ENCODE results near the gene LINGO3. TPM values are rescaled to one million over a fixed set of nuclear protein-coding genes. Genes with fewer than 3 reads are reported as not detected.

LINGO3 gene
- total RNA-seq, 2 experiments from 2014 or later, result 0.33 to 0.39 TPM

- Mint-ChIP-seq H3K27ac (no peak overlapping the region), H3K9me3 (peaks cover 6% of the 10 kb centered on the region), H3K36me3 (ENCODE audit: low read depth) (peaks cover 4% of the 10 kb centered on the region), H3K4me3 (no peak overlapping the region), H3K27me3 (peaks cover 14% of the 10 kb centered on the region), H3K4me1 (ENCODE audit: low read depth) (peaks cover 3% of the 10 kb centered on the region)
- intact Hi-C loops (cut with DNase I, micrococcal nuclease), result loop anchor here in 1 of 2 experiments (5.0 kb wide), 1 partner anchor 42 kb away; no protein-coding TSS in a partner anchor
- ChIA-PET CTCF (no interaction called here), POLR2A (no interaction called here)
- DNase-seq, result no peak
- Histone ChIP-seq H3K4me1 (ENCODE audit: insufficient read depth, low read length) (peaks cover 8% of the 10 kb centered on the region), H3K27ac (ENCODE audit: low read depth in 1 of 2, low read length in 2 of 2) (no peak overlapping the region), H3K27me3 (ENCODE audit: control insufficient read depth in 1 of 2, insufficient read depth in 2 of 2, low read length in 2 of 2) (no peaks in the 10 kb centered on the region), H3K4me3 (ENCODE audit: low read length) (no peak overlapping the region), H3K9me3 (ENCODE audit: control insufficient read depth in 1 of 2, insufficient read depth in 1 of 2, low read length in 2 of 2) (peaks cover 12 to 14% of the 10 kb centered on the region in 2 experiments), H3K36me3 (ENCODE audit: insufficient read depth, low read length) (peaks cover 30% of the 10 kb centered on the region)
- no peak for ATAC-seq (ENCODE audit: poor library complexity)
- no peak for TF ChIP-seq CTCF (IDR thresholded peaks at IDR 0.05)
Observed at GRCh38 chr19:2319551-2319950, 11.6 kb upstream of the LINGO3 start.

GRCh38 chr19:2318923-2319322 lies 11.0 kb upstream of the LINGO3 start:
- H3K27me3 Mint-ChIP-seq, result peaks cover 15% of the 10 kb centered on the region
- intact Hi-C loops (cut with DNase I, micrococcal nuclease), result loop anchor here in 1 of 2 experiments (5.0 kb wide), 1 partner anchor 42 kb away; no protein-coding TSS in a partner anchor
- ChIA-PET POLR2A (no interaction called here), CTCF (no interaction called here)
- H3K9me3 ChIP-seq (ENCODE audit: control insufficient read depth in 1 of 2, insufficient read depth in 1 of 2, low read length in 2 of 2), result peaks cover 16% of the 10 kb centered on the region in 2 experiments
- H3K4me3 ChIP-seq (ENCODE audit: low read length), result no peak overlapping the region
- peaks cover 6% of the 10 kb centered on the region for H3K9me3 Mint-ChIP-seq
- H3K27ac Mint-ChIP-seq, result no peak overlapping the region
- H3K36me3 ChIP-seq (ENCODE audit: insufficient read depth, low read length), result peaks cover 24% of the 10 kb centered on the region
- H3K4me3 Mint-ChIP-seq, result no peak overlapping the region
- ATAC-seq (ENCODE audit: poor library complexity) (no peak), DNase-seq (no peak)
- no peaks in the 10 kb centered on the region for H3K4me1 Mint-ChIP-seq (ENCODE audit: low read depth)
- peaks cover 8% of the 10 kb centered on the region for H3K4me1 ChIP-seq (ENCODE audit: insufficient read depth, low read length)
- no peak for TF ChIP-seq CTCF (IDR thresholded peaks at IDR 0.05)
- no peaks in the 10 kb centered on the region for H3K36me3 Mint-ChIP-seq (ENCODE audit: low read depth)
- H3K27ac ChIP-seq (ENCODE audit: low read depth in 1 of 2, low read length in 2 of 2), result no peak overlapping the region
- H3K27me3 ChIP-seq (ENCODE audit: control insufficient read depth in 1 of 2, insufficient read depth in 2 of 2, low read length in 2 of 2), result peaks cover 2% of the 10 kb centered on the region in 2 experiments

GRCh38 chr19:2317756-2318155 lies 9.8 kb upstream of the LINGO3 start:
- no peaks in the 10 kb centered on the region for H3K4me1 Mint-ChIP-seq (ENCODE audit: low read depth)
- peaks cover 6% of the 10 kb centered on the region for H3K9me3 Mint-ChIP-seq
- H3K27ac Mint-ChIP-seq, result no peak overlapping the region
- H3K36me3 Mint-ChIP-seq (ENCODE audit: low read depth), result no peaks in the 10 kb centered on the region
- TF ChIP-seq CTCF (IDR thresholded peaks at IDR 0.05), result no peak
- Histone ChIP-seq H3K36me3 (ENCODE audit: insufficient read depth, low read length) (peaks cover 17% of the 10 kb centered on the region), H3K4me3 (ENCODE audit: low read length) (no peak overlapping the region), H3K27me3 (ENCODE audit: control insufficient read depth in 1 of 2, insufficient read depth in 2 of 2, low read length in 2 of 2) (peaks cover 12 to 14% of the 10 kb centered on the region in 2 experiments), H3K4me1 (ENCODE audit: insufficient read depth, low read length) (peaks cover 8% of the 10 kb centered on the region), H3K9me3 (ENCODE audit: control insufficient read depth in 1 of 2, insufficient read depth in 1 of 2, low read length in 2 of 2) (peaks cover 16 to 19% of the 10 kb centered on the region in 2 experiments), H3K27ac (ENCODE audit: low read depth in 1 of 2, low read length in 2 of 2) (no peak overlapping the region)
- H3K27me3 Mint-ChIP-seq, result peaks cover 25% of the 10 kb centered on the region
- POLR2A ChIA-PET, result no interaction called here
- no peak overlapping the region for H3K4me3 Mint-ChIP-seq
- intact Hi-C loops (cut with DNase I, micrococcal nuclease), result loop anchor here in 1 of 2 experiments (2.0 to 5.0 kb wide), 2 partner anchors 40 to 161 kb away; no protein-coding TSS in a partner anchor
- DNase-seq, result no peak
- CTCF ChIA-PET, result no interaction called here
- ATAC-seq (ENCODE audit: poor library complexity), result no peak
